ENCODE data around the gene SRCAP. TPM values are rescaled to one million over a fixed set of nuclear protein-coding genes. Genes with fewer than 3 reads are reported as not detected.

The SRCAP gene
- total RNA-seq, 1 donor from 2014 or later, result 66.6 TPM

- H3K27me3 ChIP-seq, result no peaks in the 10 kb centered on the region
- no peak for TF ChIP-seq CTCF (IDR thresholded peaks at IDR 0.05)
- DNase-seq (no peak), ATAC-seq (no peak)
- H3K4me3 ChIP-seq, result no peak overlapping the region
- peaks cover 20% of the 10 kb centered on the region for H3K4me1 ChIP-seq
- H3K9me3 ChIP-seq, result no peaks in the 10 kb centered on the region
- H3K36me3 ChIP-seq, result peaks cover 92% of the 10 kb centered on the region
- no peak overlapping the region for H3K27ac ChIP-seq
- intact Hi-C loops (cut with DNase I), result no loop called here
Observed at GRCh38 chr16:30665155-30665829, 33.7 kb upstream of the SRCAP start.

- Histone ChIP-seq H3K4me1 (peaks cover 14% of the 10 kb centered on the region), H3K9me3 (no peaks in the 10 kb centered on the region), H3K36me3 (peaks cover 92% of the 10 kb centered on the region), H3K4me3 (no peak overlapping the region), H3K27ac (no peak overlapping the region), H3K27me3 (no peaks in the 10 kb centered on the region)
- no peak for TF ChIP-seq CTCF (IDR thresholded peaks at IDR 0.05)
- intact Hi-C loops (cut with DNase I), result no loop called here
- ATAC-seq (no peak), DNase-seq (no peak)
Observed at GRCh38 chr16:30665830-30666190, 33.2 kb upstream of the SRCAP start.

- intact Hi-C loops (cut with DNase I), result no loop called here
Observed at GRCh38 chr16:30666681-30667080, 32.3 kb upstream of the SRCAP start.

GRCh38 chr16:30667361-30667905 is 31.5 kb upstream of the SRCAP start:
- DNase-seq, result no peak
- no peak for TF ChIP-seq CTCF (IDR thresholded peaks at IDR 0.05)
- H3K4me1 ChIP-seq, result no peaks in the 10 kb centered on the region
- no peak overlapping the region for H3K27ac ChIP-seq
- ATAC-seq, result no peak
- peaks cover 76% of the 10 kb centered on the region for H3K36me3 ChIP-seq
- H3K9me3 ChIP-seq, result no peaks in the 10 kb centered on the region
- H3K4me3 ChIP-seq, result no peak overlapping the region
- intact Hi-C loops (cut with DNase I), result no loop called here
- H3K27me3 ChIP-seq, result no peaks in the 10 kb centered on the region

More at GRCh38 chr16:30666681-30667080, 32.3 kb upstream of the SRCAP start:
- DNase-seq (no peak), ATAC-seq (no peak)
- H3K9me3 ChIP-seq, result no peaks in the 10 kb centered on the region
- peaks cover 83% of the 10 kb centered on the region for H3K36me3 ChIP-seq
- H3K27me3 ChIP-seq, result no peaks in the 10 kb centered on the region
- peaks cover 6% of the 10 kb centered on the region for H3K4me1 ChIP-seq
- no peak overlapping the region for H3K4me3 ChIP-seq
- no peak overlapping the region for H3K27ac ChIP-seq
- no peak for TF ChIP-seq CTCF (IDR thresholded peaks at IDR 0.05)

GRCh38 chr16:30668393-30668792 is 30.6 kb upstream of the SRCAP start:
- DNase-seq (no peak), ATAC-seq (no peak)
- intact Hi-C loops (cut with DNase I), result no loop called here

More at GRCh38 chr16:30668393-30668792, 30.6 kb upstream of the SRCAP start:
- no peak overlapping the region for H3K4me3 ChIP-seq
- no peaks in the 10 kb centered on the region for H3K27me3 ChIP-seq
- peaks cover 66% of the 10 kb centered on the region for H3K36me3 ChIP-seq
- H3K4me1 ChIP-seq, result no peaks in the 10 kb centered on the region
- no peak overlapping the region for H3K27ac ChIP-seq
- no peaks in the 10 kb centered on the region for H3K9me3 ChIP-seq
- TF ChIP-seq CTCF (IDR thresholded peaks at IDR 0.05), result no peak
